HEK293 (cell line): ENCODE data around the gene TAF11L6.
A peak's percentile ranks its signal among the peaks of the same experiment; 100 is the strongest.
"Not testable (repeated sequence)": the region's sequence is repeated elsewhere in the genome, so short reads cannot be mapped to it uniquely, and the experiment has no call there.

Experiments
- CTCF ChIA-PET: fragments of 350-600 bp; formaldehyde crosslinking; extraction: SDS; loops from one replicate; lab custom pipeline; 2021; ENCODE audit warnings: antibody characterized with exemption; lab: Yijun Ruan, JAX
- POLR2A ChIA-PET: fragments of 300-600 bp; formaldehyde crosslinking; extraction: SDS; loops from one replicate; lab custom pipeline; 2020; ENCODE audit warnings: antibody characterized with exemption, inconsistent platforms; lab: Yijun Ruan, JAX
- H3K27ac ChIP-seq: fragments of 200-500 bp; sonication (Bioruptor generic); 2 replicates; pipeline ENCODE4 v1.5.1; 2014; ENCODE audit warnings: low read depth, low read length, control low read depth, inconsistent platforms; ENCODE audit errors: extremely low read depth
- H3K36me3 ChIP-seq, 2 experiments: fragments of 200-500 bp in 1 of 2; sonication (Bioruptor generic) in 1 of 2; 1 replicate in 1 of 2; 2 replicates in 1 of 2; pipeline ENCODE4 v1.5.1; 2014 to 2017; ENCODE audit warnings: inconsistent platforms in 2 of 2, low read length in 2 of 2; ENCODE audit not compliant: control insufficient read depth in 2 of 2, insufficient read depth in 1 of 2
- H3K4me1 ChIP-seq: fragments of 200-500 bp; sonication (Bioruptor generic); 2 replicates; pipeline ENCODE4 v1.5.1; 2014; ENCODE audit warnings: mild to moderate bottlenecking, low read length, inconsistent platforms; ENCODE audit not compliant: control insufficient read depth, insufficient read depth
- H3K4me3 ChIP-seq: 2 replicates; pipeline ENCODE4 v1.5.1; 2011; ENCODE audit warnings: low read depth, mild to moderate bottlenecking, control low read depth, low read length, moderate library complexity
- H3K9me3 ChIP-seq: fragments of 200-500 bp; sonication (Bioruptor generic); 2 replicates; pipeline ENCODE4 v1.5.1; 2014; ENCODE audit warnings: low read depth, low read length, inconsistent platforms; ENCODE audit not compliant: control insufficient read depth, insufficient read depth
- IKZF3 ChIP-seq: fragments of 450-650 bp; IDR thresholded peaks from 2 replicates; pipeline ENCODE4 v1.5.0; 2018; ENCODE audit warnings: missing biosample characterization, mild to moderate bottlenecking, missing genetic modification characterization, moderate library complexity
- MZF1 ChIP-seq: fragments of 450-650 bp; formaldehyde crosslinking; IDR thresholded peaks from 2 replicates; pipeline ENCODE4 v1.5.1; 2017; ENCODE audit warnings: missing biosample characterization, missing genetic modification characterization, borderline replicate concordance
- ZIC2 ChIP-seq: fragments of 450-650 bp; formaldehyde crosslinking; IDR thresholded peaks from 2 replicates; pipeline ENCODE4 v1.5.1; 2016; ENCODE audit warnings: missing biosample characterization, missing genetic modification characterization
- ZNF114 ChIP-seq: fragments of 450-650 bp; formaldehyde crosslinking; IDR thresholded peaks from 2 replicates; pipeline ENCODE4 v1.5.0; 2017; ENCODE audit warnings: missing biosample characterization, missing genetic modification characterization
- ZNF138 ChIP-seq: fragments of 450-650 bp; formaldehyde crosslinking; IDR thresholded peaks from 2 replicates; pipeline ENCODE4 v1.5.1; 2016; ENCODE audit warnings: missing biosample characterization, missing genetic modification characterization, borderline replicate concordance
- ZNF146 ChIP-seq: fragments of 450-650 bp; formaldehyde crosslinking; IDR thresholded peaks from 2 replicates; pipeline ENCODE4 v1.5.1; 2016; ENCODE audit warnings: missing biosample characterization, missing genetic modification characterization
- ZNF169 ChIP-seq: fragments of 450-650 bp; formaldehyde crosslinking; IDR thresholded peaks from 2 replicates; pipeline ENCODE4 v1.5.1; 2016; ENCODE audit warnings: missing biosample characterization, missing genetic modification characterization
- ZNF211 ChIP-seq: fragments of 450-650 bp; formaldehyde crosslinking; IDR thresholded peaks from 2 replicates; pipeline ENCODE4 v1.5.1; 2016; ENCODE audit warnings: low read depth, missing biosample characterization, missing genetic modification characterization
- ZNF214 ChIP-seq: fragments of 450-650 bp; formaldehyde crosslinking; IDR thresholded peaks from 2 replicates; pipeline ENCODE4 v1.5.1; 2017; ENCODE audit warnings: missing biosample characterization, mild to moderate bottlenecking, missing genetic modification characterization, borderline replicate concordance
- ZNF221 ChIP-seq: fragments of 450-650 bp; formaldehyde crosslinking; IDR thresholded peaks from 2 replicates; pipeline ENCODE4 v1.5.1; 2017; ENCODE audit warnings: missing biosample characterization, missing genetic modification characterization, borderline replicate concordance
- ZNF266 ChIP-seq: fragments of 450-650 bp; formaldehyde crosslinking; IDR thresholded peaks from 2 replicates; pipeline ENCODE4 v1.5.1; 2016; ENCODE audit warnings: missing biosample characterization, missing genetic modification characterization, low read depth
- ZNF391 ChIP-seq: fragments of 450-650 bp; formaldehyde crosslinking; IDR thresholded peaks from 2 replicates; pipeline ENCODE4 v1.5.1; 2016; ENCODE audit warnings: low read depth, missing biosample characterization, missing genetic modification characterization, borderline replicate concordance
- ZNF423 ChIP-seq: fragments of 450-650 bp; formaldehyde crosslinking; IDR thresholded peaks from 2 replicates; pipeline ENCODE4 v1.5.1; 2016; ENCODE audit warnings: missing biosample characterization, missing genetic modification characterization
- ZNF549 ChIP-seq: fragments of 450-650 bp; IDR thresholded peaks from 2 replicates; pipeline ENCODE4 v1.5.1; 2018; ENCODE audit warnings: missing biosample characterization, missing genetic modification characterization, mild to moderate bottlenecking, inconsistent platforms, moderate library complexity
- ZNF624 ChIP-seq: fragments of 450-650 bp; formaldehyde crosslinking; IDR thresholded peaks from 2 replicates; pipeline ENCODE4 v1.5.1; 2017; ENCODE audit warnings: missing biosample characterization, missing genetic modification characterization
- ZNF629 ChIP-seq: fragments of 450-650 bp; formaldehyde crosslinking; IDR thresholded peaks from 2 replicates; pipeline ENCODE4 v1.5.1; 2017; ENCODE audit warnings: missing biosample characterization, missing genetic modification characterization
- ZNF791 ChIP-seq: fragments of 450-650 bp; formaldehyde crosslinking; IDR thresholded peaks from 2 replicates; pipeline ENCODE4 v1.5.1; 2016; ENCODE audit warnings: missing biosample characterization, missing genetic modification characterization
- ZNF843 ChIP-seq: fragments of 450-650 bp; formaldehyde crosslinking; IDR thresholded peaks from 2 replicates; pipeline ENCODE4 v1.5.1; 2016; ENCODE audit warnings: missing biosample characterization, missing genetic modification characterization
- TF ChIP-seq, protein P1 (sequence below): fragments of 450-650 bp; formaldehyde crosslinking; IDR thresholded peaks from 2 replicates; pipeline ENCODE4 v1.5.1; 2016; ENCODE audit warnings: missing biosample characterization, missing genetic modification characterization
- TF ChIP-seq, protein P2 (sequence below): fragments of 450-650 bp; formaldehyde crosslinking; IDR thresholded peaks from 2 replicates; pipeline ENCODE4 v1.5.1; 2016; ENCODE audit warnings: missing biosample characterization, missing genetic modification characterization

Gene TAF11L6

DNA sequence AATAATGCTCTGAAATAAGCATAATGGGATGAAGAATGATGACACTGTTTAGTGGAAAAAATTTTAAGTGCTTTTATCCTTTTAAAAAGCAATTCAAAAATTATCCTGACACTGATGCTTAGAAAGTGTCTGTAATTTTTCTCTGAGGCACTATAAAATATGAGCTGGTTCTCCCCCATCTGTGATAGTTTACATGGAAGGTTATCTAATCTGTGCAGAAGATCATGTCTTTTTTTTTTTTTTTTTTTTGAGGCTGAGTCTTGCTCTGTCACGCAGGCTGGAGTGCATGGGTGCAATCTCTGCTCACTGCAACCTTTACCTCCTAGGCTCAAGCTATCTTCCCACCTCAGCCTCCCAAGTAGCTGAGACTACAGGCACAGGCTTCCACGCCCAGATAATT lies 45.7 kb upstream of the TAF11L6 start (continued):
- TF ChIP-seq MZF1 (tag by site-specific recombination), result no peak
- TF ChIP-seq ZNF629 (tag by site-specific recombination), result no peak
- no peak for TF ChIP-seq ZNF843
- TF ChIP-seq ZNF391 (tag by site-specific recombination), result no peak

- H3K9me3 ChIP-seq, H3K27ac ChIP-seq, H3K4me3 ChIP-seq, H3K36me3 ChIP-seq, POLR2A ChIA-PET, H3K4me1 ChIP-seq: not testable (repeated sequence)
- CTCF ChIA-PET, result interaction anchor here (0.6 to 0.8 kb wide), 2 partner anchors 13 to 110 kb away, joined by 3 read pairs; no protein-coding TSS in a partner anchor
Observed at GRCh38 chr5:17486464-17487173, 41.9 kb upstream of the TAF11L6 start.

DNA sequence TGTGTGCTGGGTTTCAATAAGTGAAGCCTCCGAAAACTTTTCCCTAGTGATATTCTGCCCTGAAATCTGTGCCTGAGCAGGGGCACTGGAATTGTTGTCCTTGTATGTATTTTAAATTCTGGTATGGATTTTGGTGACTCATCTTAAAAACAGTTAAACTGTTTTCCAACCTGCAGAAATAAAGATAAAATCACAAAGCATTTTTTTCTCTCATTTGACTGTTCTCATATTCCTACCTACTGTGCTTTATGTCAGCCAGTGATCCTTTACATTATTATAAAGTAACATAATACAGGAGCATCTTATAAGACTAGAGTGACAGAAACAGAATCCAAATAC lies 41.3 kb upstream of the TAF11L6 start:
- H3K36me3 ChIP-seq, result no peaks in the 10 kb centered on the region
- TF ChIP-seq ZNF169 (tag by site-specific recombination) (no peak), ZNF221 (tag by site-specific recombination) (no peak)
- TF ChIP-seq, all 188 proteins: peak for 0
- ChIA-PET CTCF (interaction anchor here (0.6 kb wide), 1 partner anchor 110 kb away, joined by 3 read pairs; no protein-coding TSS in a partner anchor), POLR2A (no interaction called here)
- no peaks in the 10 kb centered on the region for H3K4me1 ChIP-seq
- H3K27ac ChIP-seq, result no peak overlapping the region
- H3K9me3 ChIP-seq, result no peaks in the 10 kb centered on the region
- no peak overlapping the region for H3K4me3 ChIP-seq

DNA sequence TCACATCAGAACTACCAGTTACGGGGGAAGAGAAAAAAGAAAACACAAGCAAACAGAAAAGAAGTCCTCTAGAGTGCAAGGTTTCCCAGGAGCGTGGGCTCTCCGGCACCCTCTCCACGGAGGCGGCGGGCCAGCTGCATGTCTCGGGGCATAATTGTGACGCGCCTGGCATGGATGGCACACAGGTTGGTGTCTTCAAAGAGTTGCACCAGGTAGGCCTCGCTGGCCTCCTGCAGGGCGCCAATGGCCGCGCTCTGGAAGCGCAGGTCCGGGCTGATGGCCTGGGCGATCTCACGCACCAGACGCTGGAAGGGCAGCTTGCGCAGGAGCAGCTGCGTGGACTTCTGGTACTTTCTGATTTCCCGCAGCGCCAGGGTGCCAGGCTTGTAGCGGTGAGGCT lies 37.2 kb upstream of the TAF11L6 start:
- H3K4me1 ChIP-seq, POLR2A ChIA-PET, H3K4me3 ChIP-seq, H3K27ac ChIP-seq, H3K9me3 ChIP-seq, H3K36me3 ChIP-seq: not testable (repeated sequence)
- CTCF ChIA-PET, result interaction anchor here (0.6 to 0.7 kb wide), 2 partner anchors 282 to 623 kb away, joined by 3 to 4 read pairs; no protein-coding TSS in a partner anchor

- CTCF ChIA-PET, result no interaction called here
- H3K4me3 ChIP-seq, result no peak overlapping the region
- TF ChIP-seq ZNF266 (tag by site-specific recombination), result no peak
- no peak for TF ChIP-seq ZNF549 (tag by site-specific recombination)
- peak; percentile 85 for TF ChIP-seq ZNF146
- TF ChIP-seq, all 188 proteins: peak for 1
- H3K27ac ChIP-seq, result no peak overlapping the region
- no peaks in the 10 kb centered on the region; the same call in none of the 2 replicates for H3K9me3 ChIP-seq
- POLR2A ChIA-PET, result no interaction called here
- H3K4me1 ChIP-seq, result no peaks in the 10 kb centered on the region
- no peaks in the 10 kb centered on the region for H3K36me3 ChIP-seq
Observed at GRCh38 chr5:17492770-17493169, 35.7 kb upstream of the TAF11L6 start.

DNA sequence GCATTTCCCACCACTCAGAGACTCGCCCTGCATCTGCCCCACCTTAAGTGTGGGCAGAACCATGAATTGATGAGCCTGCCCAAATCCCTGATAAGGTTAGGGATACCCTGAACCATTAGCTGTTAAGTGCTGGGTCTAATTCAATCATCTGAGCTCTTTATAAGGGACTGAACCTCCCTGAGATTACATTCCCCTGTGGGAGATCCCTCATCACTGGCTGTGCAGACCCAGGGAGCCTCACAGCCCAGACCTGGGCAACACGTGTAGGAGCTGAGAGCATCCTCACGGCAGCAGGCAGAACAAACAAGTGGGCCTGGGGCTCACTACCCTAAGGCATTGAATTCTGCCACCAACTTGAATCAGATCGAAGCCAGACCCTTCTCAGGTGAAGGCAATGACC lies 31.0 kb upstream of the TAF11L6 start:
- Histone ChIP-seq H3K36me3 (no peaks in the 10 kb centered on the region), H3K4me1 (no peaks in the 10 kb centered on the region), H3K27ac (no peak overlapping the region), H3K9me3 (no peaks in the 10 kb centered on the region; the same call in none of the 2 replicates), H3K4me3 (no peak overlapping the region)
- TF ChIP-seq ZNF214 (no peak), ZNF138 (tag by site-specific recombination) (no peak), ZNF791 (no peak), IKZF3 (tag by site-specific recombination) (no peak), ZNF114 (tag by site-specific recombination) (no peak), ZIC2 (no peak), ZNF624 (no peak), ZNF423 (tag by site-specific recombination) (no peak), ZNF211 (tag by site-specific recombination) (no peak)
- TF ChIP-seq, protein P1, sequence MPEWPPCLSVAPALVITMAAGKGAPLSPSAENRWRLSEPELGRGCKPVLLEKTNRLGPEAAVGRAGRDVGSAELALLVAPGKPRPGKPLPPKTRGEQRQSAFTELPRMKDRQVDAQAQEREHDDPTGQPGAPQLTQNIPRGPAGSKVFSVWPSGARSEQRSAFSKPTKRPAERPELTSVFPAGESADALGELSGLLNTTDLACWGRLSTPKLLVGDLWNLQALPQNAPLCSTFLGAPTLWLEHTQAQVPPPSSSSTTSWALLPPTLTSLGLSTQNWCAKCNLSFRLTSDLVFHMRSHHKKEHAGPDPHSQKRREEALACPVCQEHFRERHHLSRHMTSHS, result no peak
- TF ChIP-seq, protein P2, sequence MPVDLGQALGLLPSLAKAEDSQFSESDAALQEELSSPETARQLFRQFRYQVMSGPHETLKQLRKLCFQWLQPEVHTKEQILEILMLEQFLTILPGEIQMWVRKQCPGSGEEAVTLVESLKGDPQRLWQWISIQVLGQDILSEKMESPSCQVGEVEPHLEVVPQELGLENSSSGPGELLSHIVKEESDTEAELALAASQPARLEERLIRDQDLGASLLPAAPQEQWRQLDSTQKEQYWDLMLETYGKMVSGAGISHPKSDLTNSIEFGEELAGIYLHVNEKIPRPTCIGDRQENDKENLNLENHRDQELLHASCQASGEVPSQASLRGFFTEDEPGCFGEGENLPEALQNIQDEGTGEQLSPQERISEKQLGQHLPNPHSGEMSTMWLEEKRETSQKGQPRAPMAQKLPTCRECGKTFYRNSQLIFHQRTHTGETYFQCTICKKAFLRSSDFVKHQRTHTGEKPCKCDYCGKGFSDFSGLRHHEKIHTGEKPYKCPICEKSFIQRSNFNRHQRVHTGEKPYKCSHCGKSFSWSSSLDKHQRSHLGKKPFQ, result no peak
- ChIA-PET CTCF (no interaction called here), POLR2A (no interaction called here)

- H3K4me1 ChIP-seq, POLR2A ChIA-PET, H3K4me3 ChIP-seq, CTCF ChIA-PET, H3K27ac ChIP-seq, H3K36me3 ChIP-seq, H3K9me3 ChIP-seq: not testable (repeated sequence)
Observed at GRCh38 chr5:17497931-17498330, 30.5 kb upstream of the TAF11L6 start, which contains the start of gene TAF11L2. Gene TAF11L2, plus strand, starts transcription at chr5:17498231.
